NCI-H2107 (cell line): ENCODE data around the gene ING4.

Source experiments
- DNase-seq: peaks from one replicate; lab custom pipeline; 2025; lab: John Stamatoyannopoulos, UW

The ING4 gene

DNA sequence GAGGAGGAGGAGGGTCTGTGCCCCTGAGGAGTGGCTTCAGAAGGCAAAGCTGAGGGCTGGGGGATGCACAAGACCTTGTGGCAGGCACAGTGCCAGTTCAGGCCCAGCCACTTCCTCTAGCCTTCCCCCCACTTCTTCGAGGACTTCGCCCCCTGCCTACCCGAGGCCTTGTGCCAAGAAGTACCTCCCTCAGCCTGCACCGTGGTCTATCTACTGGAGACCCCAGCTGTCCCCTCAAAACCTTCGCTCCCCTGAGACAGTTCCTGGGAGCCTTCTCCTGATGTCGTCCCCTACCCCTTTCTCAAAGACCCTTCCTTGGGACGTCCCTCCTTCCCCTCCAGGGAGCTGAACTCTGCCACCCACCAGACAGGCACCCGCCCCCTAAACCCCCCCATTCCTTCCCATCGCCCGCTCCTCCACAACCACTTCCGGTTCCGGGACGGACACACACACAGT, 25.7 kb upstream of the ING4 start:
- DNase-seq: no peak

DNA sequence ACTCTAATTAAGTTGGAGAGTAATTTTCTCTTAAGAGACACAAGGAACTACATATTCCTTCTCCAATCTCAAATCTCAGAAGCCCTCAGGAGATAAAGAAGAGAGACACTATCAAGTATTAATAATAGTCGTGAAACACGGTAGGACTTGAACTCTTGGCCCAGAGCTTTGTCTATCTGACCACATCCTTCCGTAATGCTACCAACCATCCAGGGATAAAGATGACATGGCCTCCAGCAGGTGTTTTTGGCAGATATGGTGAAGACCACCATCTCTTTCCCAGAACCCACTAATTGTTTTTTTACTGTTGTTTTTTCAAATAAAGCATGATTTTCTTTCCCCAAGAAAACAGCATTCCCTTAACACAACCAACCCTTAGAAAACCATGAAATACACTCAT, 22.9 kb upstream of the ING4 start:
- DNase-seq: no peak

DNA sequence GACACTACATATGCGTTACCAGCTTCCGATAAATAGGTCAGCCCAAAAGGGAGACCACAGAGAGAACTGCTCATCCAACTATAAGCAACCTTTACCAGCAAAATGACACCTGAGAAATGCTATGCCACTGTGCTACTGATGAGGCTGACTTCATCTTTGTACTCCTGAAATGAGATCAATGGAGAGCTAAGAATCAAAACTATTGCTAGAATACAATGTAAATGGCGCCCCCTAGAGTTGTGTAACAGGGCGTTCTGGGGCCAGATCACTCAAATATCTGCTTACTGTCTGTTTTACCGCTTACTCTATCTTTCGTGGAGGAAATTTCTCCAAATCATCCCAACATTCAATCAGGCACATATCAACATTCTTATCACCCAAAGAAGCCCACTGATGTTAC, 21.7 kb upstream of the ING4 start:
- no peak for DNase-seq

DNA sequence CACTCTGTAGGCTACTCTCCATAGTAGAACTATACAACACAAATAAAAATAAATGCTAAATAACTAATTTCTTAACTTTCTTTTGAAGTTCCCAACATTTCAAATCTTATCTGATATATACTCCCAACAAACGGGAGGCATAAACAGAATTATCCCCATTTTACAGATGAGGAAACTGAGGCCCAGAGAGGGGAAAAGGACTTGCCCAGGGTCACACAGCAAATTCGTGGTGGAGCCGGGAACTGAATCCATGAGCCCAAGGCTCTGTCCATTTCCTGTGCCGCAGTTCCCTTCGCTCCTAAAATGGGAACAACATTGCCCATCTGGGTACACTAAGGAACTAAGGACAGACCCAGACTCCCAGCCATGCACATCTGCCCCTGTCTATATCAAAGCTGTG, 14.0 kb upstream of the ING4 start:
- no peak for DNase-seq

DNA sequence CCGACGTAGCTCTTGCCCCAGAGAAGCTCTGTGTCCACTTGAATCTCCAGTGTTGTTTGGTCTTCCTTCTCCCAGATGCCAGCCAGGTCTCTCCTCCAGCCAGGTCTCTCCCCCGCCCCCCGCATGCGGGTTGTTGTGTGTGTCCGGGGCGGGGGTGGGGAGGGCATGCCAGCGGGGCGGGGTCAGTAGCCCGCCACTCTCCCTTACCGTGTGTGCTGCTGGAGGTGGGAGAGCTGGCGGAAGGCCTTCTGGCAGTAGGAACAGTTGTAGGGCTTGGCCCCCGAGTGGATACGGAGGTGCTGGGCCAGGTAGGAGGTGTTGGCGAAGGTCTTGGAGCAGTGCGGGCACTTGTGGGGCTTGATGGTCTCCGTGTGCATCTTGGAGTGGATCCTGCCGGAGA, 9.2 kb upstream of the ING4 start:
- DNase-seq: no peak

DNA sequence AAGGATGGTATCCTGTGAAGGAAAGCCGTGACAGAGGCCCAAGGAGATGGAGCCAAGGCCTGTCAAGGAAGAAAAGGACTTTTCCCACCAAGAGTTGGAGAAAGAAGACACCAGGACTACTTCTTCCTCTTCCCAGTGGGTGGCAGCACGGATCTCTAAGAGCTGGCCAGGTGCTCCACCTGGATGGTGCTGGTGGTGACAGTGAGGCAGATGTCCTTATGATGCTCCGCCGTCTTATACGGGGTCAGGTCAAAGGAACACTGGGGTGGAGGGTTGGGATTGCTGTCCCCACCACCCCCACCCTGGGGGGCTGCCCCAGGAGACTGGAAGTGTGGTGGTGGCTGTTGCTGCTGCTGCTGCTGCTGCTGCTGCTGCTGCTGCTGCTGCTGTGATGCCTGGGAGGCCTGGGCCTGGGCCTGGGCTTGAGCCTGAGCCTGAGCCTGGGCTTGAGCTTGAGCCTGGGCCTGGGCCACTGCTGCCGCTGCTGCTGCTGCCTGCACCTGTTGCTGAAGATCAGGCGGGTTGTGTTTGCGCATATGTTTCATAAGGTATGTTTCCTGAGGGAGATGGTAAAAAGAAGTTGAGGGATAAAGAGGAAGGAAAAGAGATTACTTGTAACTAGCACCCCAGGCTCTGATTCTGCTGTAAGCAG, 4.8 kb upstream of the ING4 start:
- no peak for DNase-seq

DNA sequence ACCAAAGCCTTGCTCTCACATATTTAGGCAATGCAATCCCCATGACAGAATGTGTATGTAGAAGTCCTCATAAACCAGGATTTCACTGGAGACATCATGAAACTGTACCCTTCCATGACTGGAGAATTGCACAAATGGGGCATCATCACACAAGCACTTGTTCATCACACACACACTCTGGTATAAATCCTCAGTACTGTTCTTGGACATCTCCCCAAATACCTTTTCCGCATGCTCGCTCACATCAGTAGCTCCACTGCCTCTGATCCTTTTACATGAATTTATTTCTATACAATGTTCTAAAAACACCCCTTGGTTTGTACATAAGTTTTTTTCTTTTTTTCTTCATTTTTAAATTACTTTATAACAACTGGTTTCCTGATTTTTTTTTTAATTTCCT, 3.3 kb upstream of the ING4 start:
- DNase-seq: no peak

DNA sequence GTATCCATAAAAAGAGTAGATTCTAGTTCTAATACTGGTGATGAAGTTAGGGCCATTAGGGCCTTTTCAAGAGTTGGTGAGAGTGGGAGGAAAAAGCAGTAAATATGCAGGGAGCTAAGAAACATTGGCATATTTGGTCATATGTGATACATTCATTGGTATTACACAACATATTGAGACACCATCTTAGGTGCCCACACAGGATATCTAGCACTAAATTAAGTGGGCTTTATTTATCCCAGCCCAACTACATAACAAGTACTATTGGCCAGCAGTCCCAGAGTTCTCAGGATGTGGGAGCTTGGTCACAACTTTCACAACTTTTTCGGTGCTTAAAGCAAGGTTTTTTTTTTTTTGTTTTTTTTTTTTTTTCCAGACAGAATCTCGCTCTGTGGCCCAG, 2.0 kb upstream of the ING4 start:
- DNase-seq: no peak

DNA sequence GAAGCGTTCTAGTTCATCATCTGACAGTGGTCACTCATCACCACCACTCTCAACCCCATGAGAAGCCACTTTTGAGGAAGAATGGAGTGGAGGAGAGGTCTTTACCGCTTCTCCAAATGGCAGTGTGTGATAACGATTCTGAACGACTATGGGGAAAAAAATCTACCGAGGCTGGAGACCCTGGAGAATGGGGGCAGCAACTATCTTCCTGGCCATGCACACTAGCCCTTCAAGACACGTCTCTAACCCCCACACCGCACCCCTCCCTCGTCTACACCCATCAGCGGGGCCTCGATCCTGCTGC, 365 bp downstream of the ING4 start:
- no peak for DNase-seq

DNA sequence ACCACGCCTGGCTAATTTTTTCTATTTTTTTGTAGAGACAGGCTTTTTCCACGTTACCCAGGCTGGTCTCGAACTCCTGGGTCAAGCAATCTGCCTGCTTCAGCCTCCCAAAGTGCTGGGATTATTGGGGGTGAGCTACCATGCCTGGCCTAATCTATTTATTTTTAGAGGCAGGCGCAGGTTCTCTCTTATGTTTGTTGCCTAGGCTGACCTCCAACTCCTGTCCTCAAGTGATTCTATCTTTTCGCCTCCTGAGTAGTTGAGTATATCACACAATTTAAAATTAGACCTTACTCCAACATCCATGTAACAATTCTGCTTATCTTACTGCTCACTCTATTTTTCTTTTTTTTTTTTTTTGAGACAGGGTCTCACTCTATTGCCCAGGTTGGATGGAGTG, 8.9 kb downstream of the ING4 start:
- DNase-seq: no peak

DNA sequence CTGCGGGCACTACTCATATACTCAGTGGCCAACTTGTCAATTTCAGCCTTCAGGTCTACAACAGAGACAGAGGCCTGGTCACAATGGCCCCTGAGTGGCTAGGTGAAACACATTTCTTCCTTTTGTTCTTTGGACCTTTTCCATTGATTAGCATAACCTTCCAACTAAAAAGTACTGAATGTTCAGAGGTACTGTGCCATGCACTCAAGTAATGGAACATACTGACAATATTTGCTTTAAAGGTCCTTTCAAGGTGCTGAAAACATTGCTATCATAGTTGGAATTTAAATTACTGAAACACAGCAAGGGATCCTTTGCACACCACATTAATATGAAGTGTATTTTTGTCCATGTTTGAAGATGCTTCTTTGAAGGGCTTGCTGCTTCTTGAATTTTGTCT, 9.6 kb downstream of the ING4 start:
- no peak for DNase-seq

DNA sequence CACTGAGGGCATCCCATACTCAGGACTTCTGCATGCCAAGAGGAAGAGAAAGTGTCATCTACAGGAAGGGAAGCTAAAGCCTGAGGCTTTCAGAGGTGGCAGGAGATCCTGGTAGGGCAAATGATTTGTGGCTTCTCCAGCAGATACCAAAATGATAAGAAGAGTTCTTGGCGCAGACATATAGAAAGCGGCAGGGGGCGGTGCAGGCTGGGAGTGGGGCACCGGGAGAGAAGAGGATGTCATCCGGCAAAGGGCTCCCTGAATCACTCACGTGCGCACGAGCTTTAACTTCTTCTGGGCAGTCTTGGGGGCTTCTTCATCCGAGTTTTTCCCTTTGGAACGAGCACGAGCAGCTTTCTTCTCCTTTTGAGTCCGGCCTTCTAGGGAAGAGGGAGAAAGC, 10.5 kb downstream of the ING4 start:
- DNase-seq: no peak

DNA sequence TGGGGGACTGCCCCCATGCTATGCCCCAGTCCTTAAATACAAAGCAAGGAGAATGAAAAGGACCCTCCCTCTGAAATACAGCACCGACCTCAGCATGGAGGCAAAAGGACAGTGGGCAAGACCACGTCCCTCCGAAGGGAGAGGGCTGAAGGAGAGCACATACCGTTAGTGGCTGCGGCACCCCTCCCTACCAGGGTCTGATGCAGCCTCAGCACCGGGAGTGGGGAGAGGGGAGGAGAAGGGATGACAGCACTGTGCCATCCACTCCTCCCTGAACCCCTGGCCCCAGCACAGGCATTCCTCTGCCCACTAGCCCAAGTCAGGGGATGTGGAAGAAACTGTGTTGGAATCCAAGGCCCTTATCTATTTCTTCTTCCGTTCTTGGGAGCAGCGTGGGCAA, 12.1 kb downstream of the ING4 start:
- no peak for DNase-seq

DNA sequence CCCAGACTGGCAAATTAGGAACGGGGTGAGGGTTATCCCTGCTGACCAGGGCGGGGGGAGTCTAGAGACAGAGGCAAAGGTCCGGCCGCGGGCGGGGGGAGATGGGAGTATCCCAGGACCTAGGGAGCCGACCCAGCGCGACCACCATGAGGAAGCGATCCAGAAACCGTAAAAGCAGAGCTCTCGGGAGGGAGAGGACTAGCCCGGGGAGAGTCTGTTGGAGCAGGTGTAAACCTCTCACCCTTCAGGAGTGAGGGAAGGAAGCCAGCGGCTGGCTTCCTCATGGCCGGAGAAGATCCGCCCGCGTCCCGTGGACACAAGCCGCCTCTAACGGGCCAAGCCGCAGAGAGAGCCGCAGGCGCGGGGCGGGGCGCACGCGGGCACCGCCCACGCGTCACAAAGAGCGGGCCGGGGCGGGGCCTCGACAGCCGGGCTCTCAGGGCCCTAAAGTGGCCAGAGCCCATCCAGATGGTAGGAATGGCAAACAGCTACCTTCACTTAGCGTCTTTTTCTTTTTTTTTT, 15.8 kb downstream of the ING4 start, which contains the start of gene ACRBP:
Gene ACRBP (minus strand): TSS at position 350 of the 522 bp plus-strand sequence. CDS start 66 bp downstream, at position 284.
- no peak for DNase-seq

DNA sequence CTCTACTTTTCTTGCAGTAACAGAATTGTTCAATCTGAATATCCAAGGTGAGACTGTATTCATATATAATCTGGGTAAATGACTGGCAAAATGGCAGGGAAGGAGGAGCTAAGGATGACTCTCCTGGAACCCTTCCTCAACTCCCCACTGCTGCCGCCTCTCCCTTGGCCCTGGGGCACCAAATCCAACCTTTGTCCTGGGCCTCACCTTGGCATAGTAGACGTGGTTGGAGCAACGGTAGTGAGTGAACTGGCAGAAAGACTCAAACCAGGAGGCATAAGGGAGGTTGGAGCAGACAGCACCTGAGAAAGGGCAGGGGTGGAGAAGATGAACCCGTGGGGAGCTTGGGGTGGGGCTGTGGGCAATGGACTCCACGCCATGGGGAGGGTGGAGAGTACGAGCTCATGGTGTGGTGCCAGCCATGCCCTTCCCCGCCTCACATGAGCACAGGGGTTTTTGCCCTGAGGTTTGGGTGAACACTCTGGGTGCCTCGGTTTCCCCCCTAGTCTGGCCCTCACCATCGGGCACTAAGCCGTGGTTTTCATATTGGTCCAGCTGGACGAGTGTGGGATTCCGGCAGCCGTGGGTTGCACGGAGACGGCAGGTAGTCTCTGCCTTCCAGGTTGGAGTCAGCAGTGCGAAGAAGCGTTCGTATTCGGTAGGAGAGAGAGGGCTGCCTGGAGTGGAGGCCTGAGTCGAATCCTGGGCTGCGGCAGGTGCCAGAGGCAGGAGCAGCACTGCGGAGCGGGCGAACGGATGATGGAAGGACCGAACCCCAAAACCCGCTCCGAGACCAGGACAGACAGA, 16.4 kb downstream of the ING4 start:
- no peak for DNase-seq

DNA sequence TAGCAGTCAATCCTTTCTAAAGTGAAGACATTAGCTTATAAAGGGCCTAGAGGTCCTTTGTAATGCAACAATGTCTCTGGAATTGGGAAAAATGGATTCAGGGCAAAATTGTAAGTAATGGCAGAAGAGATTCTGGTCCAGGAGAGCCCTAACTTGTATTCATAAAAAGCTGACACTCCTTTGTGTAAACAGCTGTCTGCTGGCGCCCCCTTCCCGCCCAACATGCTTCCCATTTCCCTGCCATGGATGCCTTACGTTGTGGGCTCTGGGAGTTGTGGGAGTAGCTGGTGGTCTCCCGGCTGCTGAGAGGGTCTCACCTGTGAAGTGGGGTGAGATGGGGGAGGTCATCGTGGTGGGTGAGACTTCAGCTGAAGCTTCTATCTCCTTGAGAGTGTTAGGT, 18.0 kb downstream of the ING4 start:
- no peak for DNase-seq

DNA sequence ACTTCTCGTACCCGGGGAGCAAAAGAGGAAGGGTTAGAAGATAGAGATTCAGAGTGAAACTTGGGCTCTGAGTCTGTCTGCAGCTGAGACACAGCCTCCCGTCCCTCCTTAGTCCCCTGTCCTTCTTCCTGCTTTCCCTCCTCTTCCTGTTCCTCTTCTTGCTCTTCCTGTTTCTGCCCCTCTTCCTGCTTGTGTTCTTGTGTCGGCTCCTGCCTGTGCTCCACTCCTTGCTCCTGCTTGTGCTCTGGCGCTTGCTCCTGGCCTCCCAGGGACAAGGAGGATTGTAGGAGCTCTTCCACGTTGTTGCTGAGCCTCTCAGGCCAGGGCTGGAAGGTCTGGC, 18.7 kb downstream of the ING4 start:
- no peak for DNase-seq

DNA sequence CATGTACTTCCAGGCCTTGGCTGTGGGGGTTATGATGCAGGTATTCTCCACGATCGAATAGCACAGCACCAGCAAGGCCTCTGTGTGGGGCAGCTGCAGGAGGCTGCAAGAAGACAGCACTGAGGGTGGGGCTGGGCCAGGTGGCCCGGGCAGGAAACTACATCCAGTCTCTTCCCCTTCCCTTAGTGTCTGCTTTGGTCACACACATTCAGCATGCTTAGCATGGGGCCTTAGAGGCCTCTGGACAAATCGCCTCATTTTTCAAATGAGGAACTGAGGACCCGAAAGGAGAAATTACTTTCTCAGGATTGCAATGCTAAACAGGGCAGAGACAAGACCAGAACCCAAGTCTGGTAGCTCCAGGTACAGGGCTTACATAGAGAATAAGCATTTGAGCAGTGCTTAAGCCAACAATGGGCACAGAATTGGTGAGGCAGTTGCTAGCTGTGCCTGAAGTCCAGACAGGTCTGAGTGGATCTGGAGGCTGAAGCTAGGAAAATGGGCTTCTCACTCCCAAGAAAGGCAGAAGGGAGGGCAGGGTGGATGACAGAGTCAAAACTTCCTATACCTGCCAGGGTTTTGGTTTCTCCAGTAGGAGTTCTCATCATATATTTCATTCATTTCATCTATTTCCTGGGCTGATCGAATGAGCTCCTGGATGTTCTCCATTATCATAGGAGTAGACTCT, 19.2 kb downstream of the ING4 start:
- DNase-seq: no peak

DNA sequence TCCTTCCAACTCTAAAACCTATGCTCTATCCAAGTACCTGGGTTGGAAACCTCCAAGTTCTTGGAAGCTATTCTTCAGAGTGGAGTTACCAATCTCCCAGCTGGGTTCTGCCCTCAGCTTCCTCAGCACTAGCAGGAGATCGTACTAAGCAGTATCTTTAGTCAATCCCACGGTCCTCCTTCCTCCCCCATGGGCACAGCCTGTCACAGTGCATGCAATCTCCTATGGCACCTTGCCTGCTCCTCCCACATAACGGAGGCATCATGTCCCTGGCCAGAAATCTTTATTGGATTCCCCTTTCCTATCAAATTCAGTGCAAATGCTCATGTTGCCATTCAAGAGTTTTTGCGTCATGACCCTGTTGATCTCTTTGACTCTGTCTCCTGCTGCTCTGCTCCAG, 21.8 kb downstream of the ING4 start:
- DNase-seq: no peak

DNA sequence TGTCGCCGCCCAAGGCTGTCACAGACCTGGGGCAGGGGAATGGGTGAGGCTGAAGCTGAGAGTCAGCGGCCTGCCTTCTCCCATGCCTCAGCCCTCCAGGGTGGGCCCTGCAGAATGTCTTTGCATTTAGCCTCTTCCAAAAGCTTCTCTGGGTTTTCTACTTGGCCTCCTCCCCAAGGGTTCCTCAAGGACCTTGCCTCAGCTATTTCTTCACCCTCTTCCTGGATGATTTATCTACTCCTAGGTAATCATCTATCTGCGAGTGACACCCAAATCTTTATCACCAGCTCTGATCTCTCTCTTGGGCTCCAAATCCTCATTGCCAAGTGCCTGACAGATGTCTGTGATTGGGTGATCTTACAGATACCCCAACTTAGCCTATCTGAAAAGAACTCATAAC, 22.4 kb downstream of the ING4 start:
- DNase-seq: no peak

DNA sequence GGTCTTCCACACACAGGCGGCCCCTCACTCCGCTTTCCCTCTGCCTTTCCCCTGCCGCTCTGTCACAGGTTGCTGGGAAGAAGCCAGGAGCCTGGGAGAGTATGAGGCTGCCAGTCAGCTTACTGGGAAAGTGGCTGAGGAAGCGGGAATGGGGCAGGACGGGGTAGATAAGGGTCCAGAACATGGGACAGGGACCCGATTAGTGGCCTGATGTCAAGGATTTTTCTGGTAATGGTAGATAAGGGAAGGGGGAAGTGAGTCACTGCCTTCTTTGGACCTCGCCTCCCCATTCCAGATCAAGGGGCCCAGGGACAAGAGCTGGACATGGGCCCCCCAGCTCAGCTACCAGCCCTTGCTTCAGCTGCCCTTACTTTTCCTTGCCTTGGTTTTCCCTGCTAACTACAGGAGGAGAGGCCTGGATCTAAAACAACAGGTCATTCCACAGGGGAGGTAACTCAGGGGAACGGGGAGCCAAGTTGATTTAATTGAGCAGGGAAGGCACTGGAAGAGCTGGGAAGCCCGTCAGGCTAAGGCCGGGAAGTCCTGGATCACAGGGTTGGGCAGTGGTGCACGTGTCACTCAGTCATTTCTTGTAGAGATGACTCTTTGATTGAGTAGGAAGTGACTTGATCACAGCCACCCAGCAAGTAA, 23.6 kb downstream of the ING4 start:
- no peak for DNase-seq

DNA sequence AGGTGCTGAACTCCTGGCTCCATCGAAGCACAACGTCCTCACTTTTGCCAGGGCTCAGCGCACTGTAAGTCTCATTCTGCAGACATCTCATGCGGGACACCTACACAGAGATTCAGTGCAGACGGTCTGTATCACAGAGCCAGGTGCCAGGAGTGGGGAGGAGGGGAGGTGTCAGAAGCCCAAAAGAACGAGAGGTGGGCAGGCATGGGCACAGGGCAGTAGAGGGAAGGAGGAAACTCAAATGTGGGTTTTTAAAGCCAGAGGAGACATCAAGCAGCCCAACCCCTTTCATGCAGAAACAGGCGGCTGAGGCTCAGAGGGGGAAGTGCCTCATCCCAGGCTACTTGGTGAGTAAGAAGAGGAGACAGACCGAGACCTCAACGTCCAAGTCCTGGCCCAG, 24.6 kb downstream of the ING4 start:
- DNase-seq: no peak
